Eye (tissue), 1 donor: ENCODE results near the gene MSX1.

Source experiments
- DNase-seq: peaks from one replicate; pipeline ENCODE4 v3.0.0-alpha.2; 2015

Gene MSX1

GRCh38 chr4:4858527-4859324 lies 739 bp upstream of the MSX1 start:
- peak; percentile 59 for DNase-seq

GRCh38 chr4:4859799-4860599 lies 534 bp downstream of the MSX1 start:
- peak; percentile 63 for DNase-seq

- peak; percentile 79 for DNase-seq
Measured at GRCh38 chr4:4860600-4861389, 1.3 kb downstream of the MSX1 start.

DNA sequence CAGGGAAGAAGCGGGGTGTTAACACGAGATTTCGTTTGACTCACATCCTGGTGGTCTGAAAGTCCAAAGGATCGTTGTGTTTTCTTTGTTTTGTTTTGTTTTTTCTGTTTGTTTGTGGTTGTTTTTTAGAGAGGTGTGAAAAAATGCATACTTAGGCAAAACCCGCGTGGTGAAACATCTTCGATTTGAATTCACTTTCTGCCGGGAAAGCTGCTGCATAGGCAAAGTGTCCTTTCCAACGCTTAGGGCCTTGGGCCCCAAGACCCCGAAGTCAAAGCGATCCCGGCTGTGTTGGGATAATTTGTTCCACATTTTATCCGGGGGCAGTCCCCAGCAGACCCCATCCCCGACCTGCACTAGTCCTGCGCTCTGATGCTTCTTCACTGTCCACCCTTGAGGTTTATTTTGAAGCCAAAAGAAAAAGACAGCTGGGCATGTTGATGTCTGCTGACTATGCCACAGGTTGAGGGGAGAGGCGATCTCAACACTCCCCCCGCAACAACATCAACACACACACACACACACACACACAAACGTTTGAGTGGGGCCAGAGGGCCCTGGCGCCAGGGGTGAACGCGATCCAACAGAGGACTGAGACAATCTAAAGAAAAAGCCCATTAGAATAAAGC lies 2.0 kb downstream of the MSX1 start:
- peak; percentile 79 for DNase-seq

DNA sequence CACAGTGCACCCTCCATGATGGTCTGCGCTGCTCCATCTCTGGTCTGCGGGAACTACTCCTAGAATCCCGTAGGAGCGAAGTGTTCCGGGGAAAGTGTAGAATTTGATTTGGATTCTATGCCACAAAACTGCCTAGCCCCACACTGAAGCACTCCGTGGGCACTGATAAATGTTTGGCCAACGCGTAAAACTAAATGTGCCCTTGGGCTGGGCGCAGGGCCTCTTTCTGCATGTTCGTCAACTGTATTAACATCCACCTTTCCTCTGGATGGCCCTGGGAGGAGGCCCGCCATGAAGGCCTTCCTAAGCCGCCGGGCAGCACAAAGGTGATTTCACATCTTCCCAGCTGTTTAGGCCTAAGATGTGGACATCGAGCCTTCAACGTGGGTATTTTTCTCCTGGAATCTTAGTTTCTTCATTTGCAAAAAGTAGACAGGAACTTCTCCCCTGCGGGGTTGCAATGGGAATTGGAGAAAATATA lies 2.6 kb downstream of the MSX1 start:
- DNase-seq, result peak; percentile 72

DNA sequence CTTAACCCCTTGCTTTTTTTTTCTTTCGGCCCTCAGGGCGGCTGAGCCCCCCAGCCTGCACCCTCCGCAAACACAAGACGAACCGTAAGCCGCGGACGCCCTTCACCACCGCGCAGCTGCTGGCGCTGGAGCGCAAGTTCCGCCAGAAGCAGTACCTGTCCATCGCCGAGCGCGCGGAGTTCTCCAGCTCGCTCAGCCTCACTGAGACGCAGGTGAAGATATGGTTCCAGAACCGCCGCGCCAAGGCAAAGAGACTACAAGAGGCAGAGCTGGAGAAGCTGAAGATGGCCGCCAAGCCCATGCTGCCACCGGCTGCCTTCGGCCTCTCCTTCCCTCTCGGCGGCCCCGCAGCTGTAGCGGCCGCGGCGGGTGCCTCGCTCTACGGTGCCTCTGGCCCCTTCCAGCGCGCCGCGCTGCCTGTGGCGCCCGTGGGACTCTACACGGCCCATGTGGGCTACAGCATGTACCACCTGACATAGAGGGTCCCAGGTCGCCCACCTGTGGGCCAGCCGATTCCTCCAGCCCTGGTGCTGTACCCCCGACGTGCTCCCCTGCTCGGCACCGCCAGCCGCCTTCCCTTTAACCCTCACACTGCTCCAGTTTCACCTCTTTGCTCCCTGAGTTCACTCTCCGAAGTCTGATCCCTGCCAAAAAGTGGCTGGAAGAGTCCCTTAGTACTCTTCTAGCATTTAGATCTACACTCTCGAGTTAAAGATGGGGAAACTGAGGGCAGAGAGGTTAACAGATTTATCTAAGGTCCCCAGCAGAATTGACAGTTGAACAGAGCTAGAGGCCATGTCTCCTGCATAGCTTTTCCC lies 3.4 kb downstream of the MSX1 start:
- DNase-seq, result peak; percentile 43

- DNase-seq, result peak; percentile 60
Measured at GRCh38 chr4:4864443-4864939, 5.0 kb downstream of the MSX1 start.

DNA sequence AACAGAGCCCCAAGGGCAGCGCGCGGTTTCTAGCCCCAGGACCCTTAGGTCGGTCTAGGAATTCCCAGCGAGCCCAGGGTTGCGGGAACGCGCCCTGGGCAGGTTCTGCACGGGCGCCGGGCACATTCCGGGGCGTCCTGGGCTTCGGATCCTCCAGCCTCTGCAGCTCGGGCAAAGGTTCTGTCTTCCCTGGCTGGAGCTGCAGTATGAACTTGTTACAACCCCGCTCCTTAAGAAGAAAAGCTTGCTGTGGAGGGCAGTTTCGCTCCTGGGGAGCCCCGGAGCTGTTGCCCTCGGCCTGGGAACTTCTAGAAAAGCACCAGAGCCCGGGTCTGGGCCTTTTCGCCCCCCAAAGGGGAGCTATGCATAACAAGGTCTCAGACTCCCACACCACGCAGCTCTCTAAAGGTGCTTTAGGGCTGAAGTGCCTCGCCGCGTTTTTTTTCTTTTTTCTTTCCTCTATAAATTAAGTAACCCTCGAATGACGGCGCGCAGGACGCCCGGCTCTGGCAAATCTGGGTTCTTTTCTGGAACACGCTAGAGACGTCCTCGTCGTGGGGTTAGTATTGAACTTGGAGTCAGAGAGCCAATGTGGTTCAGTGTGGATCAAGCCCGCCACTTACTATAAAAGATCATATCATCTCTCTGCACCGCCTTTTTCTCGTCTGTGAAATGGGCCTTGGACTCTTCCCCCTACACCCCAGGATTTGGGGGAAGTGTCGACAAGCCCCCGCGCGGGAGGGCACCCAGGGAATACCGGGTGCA lies 5.7 kb downstream of the MSX1 start:
- DNase-seq, result peak; percentile 57

GRCh38 chr4:4865705-4866123 lies 6.2 kb downstream of the MSX1 start:
- peak; percentile 41 for DNase-seq

DNA sequence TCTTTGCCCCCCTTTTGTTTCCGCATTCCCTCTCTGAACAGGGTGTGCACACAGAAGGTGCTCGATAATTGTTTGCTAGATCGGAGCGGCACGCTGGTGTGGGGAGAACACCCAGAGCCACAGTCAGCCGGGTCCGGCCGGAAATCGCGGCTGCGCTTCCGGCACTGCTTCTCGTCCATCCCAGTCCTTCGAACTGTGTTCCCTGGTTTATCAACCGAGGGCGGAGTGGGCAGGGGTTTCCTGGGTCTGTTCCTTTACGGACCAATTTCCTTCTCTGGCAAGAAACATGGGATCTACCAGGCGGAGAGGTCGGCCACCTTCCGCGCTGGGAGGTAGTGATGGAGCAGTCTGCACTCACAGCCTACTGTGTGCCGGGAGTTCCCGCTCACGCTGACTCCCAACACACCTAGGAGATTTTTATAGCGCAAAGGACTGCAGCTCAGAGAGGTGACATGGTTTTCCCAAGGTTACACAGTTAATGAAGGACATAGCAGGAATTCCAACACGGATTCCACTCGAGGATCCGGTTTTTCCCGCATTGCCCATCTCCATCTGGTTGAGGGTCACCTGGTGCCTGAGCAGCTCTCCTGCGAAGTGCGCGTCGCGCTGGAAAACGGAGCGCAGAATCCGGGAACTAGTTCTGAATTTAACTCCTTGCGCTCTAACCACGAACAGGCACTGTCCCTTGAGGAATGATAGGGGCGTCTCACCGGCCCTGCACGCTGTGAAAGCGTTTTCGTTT lies 6.8 kb downstream of the MSX1 start:
- peak; percentile 80 for DNase-seq

GRCh38 chr4:4866866-4867374 lies 7.5 kb downstream of the MSX1 start:
- peak; percentile 66 for DNase-seq

GRCh38 chr4:4867375-4868039 lies 8.0 kb downstream of the MSX1 start:
- peak; percentile 85 for DNase-seq

DNA sequence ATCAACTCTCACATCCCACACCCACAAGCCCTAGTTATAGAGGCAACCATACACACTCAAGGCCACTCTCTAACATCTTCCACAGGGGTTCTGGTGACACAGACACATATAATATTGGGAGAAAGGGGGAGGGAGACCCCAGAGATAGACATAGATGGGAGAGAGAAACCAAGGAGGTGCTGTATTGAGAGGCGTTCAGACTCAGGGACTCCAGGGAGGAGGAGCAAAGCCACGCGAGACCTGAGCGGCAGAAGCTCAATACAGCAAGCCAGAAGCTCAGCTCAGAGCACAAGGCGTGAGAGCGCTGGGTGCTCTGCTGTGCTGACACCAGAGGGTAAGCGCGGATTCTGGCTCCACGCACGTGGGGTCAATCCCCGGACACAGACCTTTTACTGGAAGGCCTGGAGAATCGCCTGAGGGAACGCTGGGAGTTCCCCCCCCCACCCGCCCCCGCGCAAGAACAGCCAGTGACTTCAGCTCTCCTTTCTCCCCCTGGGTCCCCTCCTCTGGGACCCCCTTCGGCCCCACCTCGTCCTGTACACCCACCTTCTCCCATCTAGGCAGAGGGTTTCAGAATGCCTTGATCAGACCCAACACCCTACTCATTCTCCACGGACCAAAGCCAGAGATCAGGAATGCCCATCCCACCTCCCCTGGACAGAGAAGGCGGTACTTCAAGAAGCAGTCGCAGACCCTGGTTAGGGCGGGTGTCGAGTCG lies 8.7 kb downstream of the MSX1 start:
- peak; percentile 57 for DNase-seq

- peak; percentile 57 for DNase-seq
Measured at GRCh38 chr4:4868758-4869723, 9.6 kb downstream of the MSX1 start.

- peak; percentile 76 for DNase-seq
Measured at GRCh38 chr4:4869731-4870571, 10.5 kb downstream of the MSX1 start.

- peak; percentile 59 for DNase-seq
Measured at GRCh38 chr4:4870576-4871241, 11.2 kb downstream of the MSX1 start.
